ENCODE results near the gene AJM1.
"Not testable (repeated sequence)": the region's sequence is repeated elsewhere in the genome, so short reads cannot be mapped to it uniquely, and the experiment has no call there.

Gene AJM1

DNA sequence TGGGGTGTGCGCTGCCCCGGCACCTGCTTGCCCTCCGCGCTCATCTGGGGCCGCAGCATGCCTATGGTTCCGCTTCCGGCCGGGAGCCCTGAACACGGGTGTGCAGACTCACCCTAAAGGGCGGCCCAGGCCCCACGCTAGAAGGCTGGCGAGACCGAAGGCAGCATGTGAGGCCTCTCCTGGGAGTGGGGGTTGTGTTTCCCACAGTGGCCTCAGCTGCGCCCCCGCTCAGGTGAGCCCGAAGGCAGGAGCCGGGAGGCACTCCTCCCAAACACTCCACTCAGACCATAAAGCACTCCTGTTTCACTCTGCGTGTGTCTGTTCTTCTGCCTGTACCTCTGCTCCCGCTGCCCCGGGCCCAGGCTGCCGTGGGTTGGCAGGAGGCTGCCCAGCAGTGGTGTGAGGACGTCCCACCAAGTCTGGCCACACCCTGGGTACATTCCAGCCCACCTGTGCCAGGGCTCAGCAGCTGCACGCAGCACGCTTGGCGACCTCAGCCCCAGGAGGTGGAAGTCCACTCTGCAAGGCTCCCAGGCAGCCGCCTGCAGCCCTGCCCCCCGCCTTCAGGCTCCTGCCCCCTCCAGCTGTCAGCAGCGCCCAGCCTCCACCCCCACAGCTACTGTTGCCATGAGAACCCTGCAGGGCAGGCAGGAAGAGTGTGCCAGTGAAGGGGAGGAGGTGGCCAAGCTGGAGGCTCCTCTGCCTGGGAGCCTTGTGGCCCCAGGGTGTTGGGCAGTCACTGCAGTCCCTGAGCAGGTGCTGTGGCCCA lies 1.2 kb upstream of the AJM1 start:
- TF ChIP-seq CTCF (IDR thresholded peaks at IDR 0.05; ENCODE audit: low read depth, low read length, missing control alignments): no peak
- DNase-seq (ENCODE audit: low read depth): no peak
- no peak overlapping the region for H3K4me3 ChIP-seq (ENCODE audit: low read depth, low read length)

DNA sequence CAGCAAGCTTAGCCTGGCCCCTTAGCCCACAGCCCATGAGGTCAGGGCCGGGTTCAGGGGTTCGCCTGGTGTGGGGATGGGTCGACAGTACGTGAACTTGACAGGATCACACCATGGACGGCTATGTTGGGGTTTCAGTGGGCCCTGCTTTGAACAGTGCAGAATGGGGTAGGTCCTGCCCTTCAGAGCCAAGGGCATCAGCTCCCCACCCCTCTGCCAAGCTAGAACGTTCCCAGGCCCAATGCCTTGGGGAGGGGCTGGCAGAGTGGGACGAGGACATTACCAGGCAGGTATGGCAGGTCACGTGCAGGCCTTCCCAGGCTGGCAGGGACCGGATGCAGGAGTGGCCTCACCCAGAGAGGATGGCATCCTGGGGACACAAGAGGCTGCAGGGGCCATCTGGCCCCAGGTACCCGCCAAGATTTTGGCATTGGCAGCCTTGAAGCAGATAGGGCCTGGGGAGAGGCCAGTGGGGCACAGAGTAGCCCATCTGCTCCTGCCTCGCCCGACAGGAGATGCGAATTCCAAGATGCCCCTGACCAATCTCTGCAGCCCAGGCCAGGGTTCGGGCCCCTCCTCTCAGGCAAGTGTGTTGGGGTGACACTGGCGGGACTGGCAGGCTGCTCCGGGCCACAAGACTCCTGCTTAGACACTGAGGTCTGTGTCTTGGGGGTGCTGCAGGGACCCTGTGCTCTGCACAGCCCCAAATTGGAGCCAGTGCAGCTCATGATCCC lies 465 bp upstream of the AJM1 start:
- not testable (repeated sequence) for DNase-seq (ENCODE audit: low read depth)
- H3K4me3 ChIP-seq (ENCODE audit: low read depth, low read length): peak overlapping the region; percentile 71; the same call in 1 of the 2 replicates

- not testable (repeated sequence) for DNase-seq (ENCODE audit: low read depth)
- H3K4me3 ChIP-seq (ENCODE audit: low read depth, low read length): peak overlapping the region; percentile 19
Measured at GRCh38 chr9:136843159-136843800, 1.0 kb downstream of the AJM1 start.

DNA sequence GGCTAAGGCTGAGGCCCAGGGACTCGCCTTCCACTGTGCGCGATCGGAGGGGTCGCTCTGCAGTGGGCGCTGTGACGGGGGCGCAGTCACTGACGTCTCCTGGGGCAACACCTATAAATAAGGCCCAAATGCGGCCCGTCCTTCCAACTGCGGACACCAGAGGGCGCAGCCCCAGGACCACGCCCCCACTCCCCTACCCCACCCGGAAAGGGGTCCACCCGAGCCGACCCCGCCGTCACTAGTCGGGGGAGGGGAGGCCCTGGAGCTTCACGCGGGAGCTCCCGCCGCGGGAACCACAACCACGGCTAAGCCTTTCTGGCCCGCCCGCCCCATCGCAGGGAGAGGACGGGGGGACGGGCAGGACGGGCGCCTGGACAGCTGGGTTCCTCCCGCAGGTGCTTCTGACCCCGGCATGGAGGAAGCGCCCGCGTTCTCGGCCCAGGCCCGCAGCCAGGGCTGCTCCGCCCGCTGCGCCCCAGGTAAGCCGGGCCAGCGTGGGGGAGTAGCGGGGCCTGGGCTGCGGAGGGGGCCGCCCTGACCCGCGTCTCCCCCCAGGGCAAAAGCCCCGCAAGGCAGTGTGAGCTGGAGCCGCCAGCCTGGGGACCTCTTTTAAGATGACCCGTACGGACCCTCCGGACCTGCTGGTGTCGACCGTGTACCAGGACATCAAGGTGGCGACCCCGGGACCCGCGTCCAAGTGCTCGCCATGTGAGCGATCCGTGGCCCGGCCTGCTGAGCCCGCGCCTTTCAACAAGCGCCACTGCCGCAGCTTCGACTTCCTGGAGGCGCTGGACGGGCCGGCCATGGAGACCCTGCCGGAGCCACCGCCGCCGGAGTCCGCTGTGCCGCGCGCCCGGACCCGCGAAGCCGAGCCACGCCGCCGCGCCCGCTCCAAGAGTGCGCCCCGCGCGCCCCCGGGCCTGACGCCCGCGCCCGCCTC lies 1.8 kb downstream of the AJM1 start:
- peak; percentile 51 for TF ChIP-seq CTCF (IDR thresholded peaks at IDR 0.05; ENCODE audit: low read depth, low read length, missing control alignments)
- not testable (repeated sequence) for DNase-seq (ENCODE audit: low read depth); H3K4me3 ChIP-seq (ENCODE audit: low read depth, low read length)

GRCh38 chr9:136844761-136845464 lies 2.6 kb downstream of the AJM1 start:
- DNase-seq (ENCODE audit: low read depth): no peak
- no peak for TF ChIP-seq CTCF (IDR thresholded peaks at IDR 0.05; ENCODE audit: low read depth, low read length, missing control alignments)
- H3K4me3 ChIP-seq (ENCODE audit: low read depth, low read length): no peak overlapping the region

GRCh38 chr9:136845465-136846260 lies 3.4 kb downstream of the AJM1 start:
- TF ChIP-seq CTCF (IDR thresholded peaks at IDR 0.05; ENCODE audit: low read depth, low read length, missing control alignments): no peak
- DNase-seq (ENCODE audit: low read depth): no peak
- no peak overlapping the region for H3K4me3 ChIP-seq (ENCODE audit: low read depth, low read length)

All from GM12864 (cell line).